Inferior parietal cortex (tissue), 1 donor: ENCODE results near the gene SAMHD1.

Experiments
- DNase-seq: peaks from one replicate; pipeline ENCODE4 v3.0.0-alpha.2; 2016; ENCODE audit errors: extremely low spot score

Gene SAMHD1

GRCh38 chr20:36873498-36874189, 77.9 kb downstream of the SAMHD1 start:
- no peak for DNase-seq

- no peak for DNase-seq
These were observed 78.7 kb downstream of the SAMHD1 start for GRCh38 chr20:36872852-36873251.

GRCh38 chr20:36871640-36872570, 79.6 kb downstream of the SAMHD1 start:
- no peak for DNase-seq

- DNase-seq: no peak
These were observed 84.6 kb downstream of the SAMHD1 start for GRCh38 chr20:36866681-36867495.

- no peak for DNase-seq
These were observed 85.3 kb downstream of the SAMHD1 start for GRCh38 chr20:36866164-36866563.

- no peak for DNase-seq
These were observed 85.7 kb downstream of the SAMHD1 start for GRCh38 chr20:36865861-36866149.

- DNase-seq: no peak
These were observed 86.2 kb downstream of the SAMHD1 start for GRCh38 chr20:36865076-36865860.

- no peak for DNase-seq
These were observed 88.4 kb downstream of the SAMHD1 start for GRCh38 chr20:36862857-36863668.

GRCh38 chr20:36861875-36862801, 89.4 kb downstream of the SAMHD1 start:
- peak; percentile 86 for DNase-seq

GRCh38 chr20:36861625-36861874, 90.0 kb downstream of the SAMHD1 start:
- DNase-seq: no peak

GRCh38 chr20:36860811-36861624, 90.5 kb downstream of the SAMHD1 start:
- no peak for DNase-seq

GRCh38 chr20:36860339-36860738, 91.2 kb downstream of the SAMHD1 start:
- DNase-seq: no peak

- no peak for DNase-seq
These were observed 91.7 kb downstream of the SAMHD1 start for GRCh38 chr20:36859700-36860330.

- DNase-seq: no peak
These were observed 92.3 kb downstream of the SAMHD1 start for GRCh38 chr20:36859282-36859555.

GRCh38 chr20:36856691-36857635, 94.5 kb downstream of the SAMHD1 start:
- no peak for DNase-seq

- no peak for DNase-seq
These were observed 95.3 kb downstream of the SAMHD1 start for GRCh38 chr20:36856195-36856594.

- no peak for DNase-seq
These were observed 96.3 kb downstream of the SAMHD1 start for GRCh38 chr20:36855241-36855657.
